Measurements from ENCODE around the gene ALG12. TPM values are rescaled to one million over a fixed set of nuclear protein-coding genes. Genes with fewer than 3 reads are reported as not detected.

Gene ALG12
- total and polyA plus RNA-seq, 2 experiments from 2014 or later = 18.7 to 23.3 TPM

DNA sequence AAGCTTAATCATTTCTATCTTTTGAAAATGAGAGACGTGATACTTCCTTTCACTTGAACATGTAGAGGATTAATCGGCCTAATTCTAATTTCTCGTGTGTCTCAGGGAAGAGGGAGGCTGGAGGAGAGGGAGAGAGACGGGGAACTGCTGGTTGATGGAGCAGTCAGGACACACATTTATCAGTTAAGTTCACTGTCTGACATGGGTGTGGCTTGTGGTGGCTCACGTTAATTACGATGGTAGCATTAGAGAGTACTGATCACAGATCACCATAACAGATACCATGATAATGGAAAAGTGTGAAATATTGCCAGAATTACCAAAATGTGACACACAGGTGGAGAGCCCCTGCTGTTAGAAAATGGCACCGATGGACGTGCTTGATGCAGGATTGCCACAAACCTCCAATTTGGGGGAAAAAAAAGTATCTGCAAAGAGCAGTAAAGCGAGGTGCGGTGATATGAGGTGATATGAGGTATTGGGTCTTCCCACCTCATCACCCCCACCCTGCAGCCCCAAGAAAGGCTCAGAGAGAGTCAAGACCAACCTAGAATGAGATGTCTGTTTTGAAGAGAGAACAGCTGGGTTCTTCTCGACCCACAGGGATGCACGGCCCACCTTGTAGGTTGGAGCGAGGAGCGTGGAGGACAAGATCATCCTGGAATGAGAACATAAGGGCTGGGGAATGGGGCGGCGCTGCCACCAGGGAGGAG lies 44.9 kb downstream of the ALG12 start (continued):
- TF ChIP-seq, protein P1, sequence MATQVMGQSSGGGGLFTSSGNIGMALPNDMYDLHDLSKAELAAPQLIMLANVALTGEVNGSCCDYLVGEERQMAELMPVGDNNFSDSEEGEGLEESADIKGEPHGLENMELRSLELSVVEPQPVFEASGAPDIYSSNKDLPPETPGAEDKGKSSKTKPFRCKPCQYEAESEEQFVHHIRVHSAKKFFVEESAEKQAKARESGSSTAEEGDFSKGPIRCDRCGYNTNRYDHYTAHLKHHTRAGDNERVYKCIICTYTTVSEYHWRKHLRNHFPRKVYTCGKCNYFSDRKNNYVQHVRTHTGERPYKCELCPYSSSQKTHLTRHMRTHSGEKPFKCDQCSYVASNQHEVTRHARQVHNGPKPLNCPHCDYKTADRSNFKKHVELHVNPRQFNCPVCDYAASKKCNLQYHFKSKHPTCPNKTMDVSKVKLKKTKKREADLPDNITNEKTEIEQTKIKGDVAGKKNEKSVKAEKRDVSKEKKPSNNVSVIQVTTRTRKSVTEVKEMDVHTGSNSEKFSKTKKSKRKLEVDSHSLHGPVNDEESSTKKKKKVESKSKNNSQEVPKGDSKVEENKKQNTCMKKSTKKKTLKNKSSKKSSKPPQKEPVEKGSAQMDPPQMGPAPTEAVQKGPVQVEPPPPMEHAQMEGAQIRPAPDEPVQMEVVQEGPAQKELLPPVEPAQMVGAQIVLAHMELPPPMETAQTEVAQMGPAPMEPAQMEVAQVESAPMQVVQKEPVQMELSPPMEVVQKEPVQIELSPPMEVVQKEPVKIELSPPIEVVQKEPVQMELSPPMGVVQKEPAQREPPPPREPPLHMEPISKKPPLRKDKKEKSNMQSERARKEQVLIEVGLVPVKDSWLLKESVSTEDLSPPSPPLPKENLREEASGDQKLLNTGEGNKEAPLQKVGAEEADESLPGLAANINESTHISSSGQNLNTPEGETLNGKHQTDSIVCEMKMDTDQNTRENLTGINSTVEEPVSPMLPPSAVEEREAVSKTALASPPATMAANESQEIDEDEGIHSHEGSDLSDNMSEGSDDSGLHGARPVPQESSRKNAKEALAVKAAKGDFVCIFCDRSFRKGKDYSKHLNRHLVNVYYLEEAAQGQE (IDR thresholded peaks at IDR 0.05; ENCODE audit: unreplicated experiment) = no peak
- TF ChIP-seq NANOG (IDR thresholded peaks at IDR 0.05; ENCODE audit: borderline replicate concordance) (no peak), STAT1 (IDR thresholded peaks at IDR 0.05; ENCODE audit: unreplicated experiment) (no peak)

DNA sequence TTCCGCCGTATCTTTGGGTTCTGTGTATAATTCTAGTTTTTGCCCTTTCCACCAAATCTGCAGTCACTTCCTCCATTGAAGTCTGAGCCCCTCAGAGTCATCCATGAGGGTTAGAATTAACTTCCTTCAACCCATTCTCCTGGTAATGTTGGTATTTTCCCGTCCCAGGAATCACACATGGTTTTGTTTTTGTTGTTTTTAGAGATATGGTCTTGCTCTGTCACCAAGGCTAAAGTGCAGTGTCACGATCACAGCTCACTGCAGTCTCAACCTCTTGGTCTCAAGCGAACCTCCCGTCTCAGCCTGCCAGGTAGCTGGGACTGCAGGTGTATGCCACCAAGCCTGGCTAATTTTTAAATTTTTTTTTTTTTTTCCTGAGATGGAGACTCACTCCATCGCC lies 45.9 kb downstream of the ALG12 start:
- Histone ChIP-seq H4K20me1 (replicated peaks; ENCODE audit: insufficient read depth) (peaks cover 42% of the 10 kb centered on the region), H3K27ac (ENCODE audit: low read depth) (no peak overlapping the region), H3K4me2 (no peak overlapping the region), H2AFZ (no peak overlapping the region), H3K27me3 (ENCODE audit: insufficient read depth) (no peaks in the 10 kb centered on the region), H3K79me2 (replicated peaks; ENCODE audit: insufficient read depth) (peaks cover 95% of the 10 kb centered on the region), H3F3A (replicated peaks; ENCODE audit: low read depth) (no peaks in the 10 kb centered on the region; the same call in 1 of the 2 replicates), H3K4me3 (no peak overlapping the region), H3K9me2 (ENCODE audit: insufficient read depth) (peaks cover 4% of the 10 kb centered on the region; the same call in 1 of the 2 replicates), H3K4me1 (ENCODE audit: insufficient read depth) (peaks cover 2% of the 10 kb centered on the region; the same call in 1 of the 2 replicates), H3K36me3 (ENCODE audit: insufficient read depth) (no peaks in the 10 kb centered on the region)
- H3K4me3 Mint-ChIP-seq = no peak overlapping the region
- no peaks in the 10 kb centered on the region for H3K27me3 Mint-ChIP-seq (ENCODE audit: insufficient read depth, low read depth, poor library complexity)
- H3K9me3 Mint-ChIP-seq = peaks cover 23% of the 10 kb centered on the region
- no peak for TF ChIP-seq POLR2AphosphoS5 (IDR thresholded peaks at IDR 0.05; ENCODE audit: low read depth)
- no peak for TF ChIP-seq ZNF331 (CRISPR knock-in tag; IDR thresholded peaks at IDR 0.05; ENCODE audit: low read depth)
- no peak for TF ChIP-seq ZNF114 (CRISPR knock-in tag; IDR thresholded peaks at IDR 0.05)
- TF ChIP-seq STAT1 (IDR thresholded peaks at IDR 0.05; ENCODE audit: unreplicated experiment) = no peak
- TF ChIP-seq, protein P1 (IDR thresholded peaks at IDR 0.05; ENCODE audit: unreplicated experiment) = no peak
- TF ChIP-seq EZH2phosphoT487 (IDR thresholded peaks at IDR 0.05; ENCODE audit: unreplicated experiment) = no peak
- TF ChIP-seq, protein P2, sequence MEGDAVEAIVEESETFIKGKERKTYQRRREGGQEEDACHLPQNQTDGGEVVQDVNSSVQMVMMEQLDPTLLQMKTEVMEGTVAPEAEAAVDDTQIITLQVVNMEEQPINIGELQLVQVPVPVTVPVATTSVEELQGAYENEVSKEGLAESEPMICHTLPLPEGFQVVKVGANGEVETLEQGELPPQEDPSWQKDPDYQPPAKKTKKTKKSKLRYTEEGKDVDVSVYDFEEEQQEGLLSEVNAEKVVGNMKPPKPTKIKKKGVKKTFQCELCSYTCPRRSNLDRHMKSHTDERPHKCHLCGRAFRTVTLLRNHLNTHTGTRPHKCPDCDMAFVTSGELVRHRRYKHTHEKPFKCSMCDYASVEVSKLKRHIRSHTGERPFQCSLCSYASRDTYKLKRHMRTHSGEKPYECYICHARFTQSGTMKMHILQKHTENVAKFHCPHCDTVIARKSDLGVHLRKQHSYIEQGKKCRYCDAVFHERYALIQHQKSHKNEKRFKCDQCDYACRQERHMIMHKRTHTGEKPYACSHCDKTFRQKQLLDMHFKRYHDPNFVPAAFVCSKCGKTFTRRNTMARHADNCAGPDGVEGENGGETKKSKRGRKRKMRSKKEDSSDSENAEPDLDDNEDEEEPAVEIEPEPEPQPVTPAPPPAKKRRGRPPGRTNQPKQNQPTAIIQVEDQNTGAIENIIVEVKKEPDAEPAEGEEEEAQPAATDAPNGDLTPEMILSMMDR (conservative IDR thresholded peaks at IDR 0.05; ENCODE audit: low read depth in 2 of 2) = no peak
- no peak for TF ChIP-seq EZH2 (IDR thresholded peaks at IDR 0.05; ENCODE audit: low read depth, unreplicated experiment)
- TF ChIP-seq CREB1 (CRISPR knock-in tag; IDR thresholded peaks at IDR 0.05; ENCODE audit: low read depth) = no peak
- peaks cover under 1% of the 10 kb centered on the region; the same call in 1 of the 3 replicates for H3K4me1 Mint-ChIP-seq
- no peak overlapping the region for H3K27ac Mint-ChIP-seq
- ATAC-seq (no peak), DNase-seq (ENCODE audit: low spot score) (no peak)
- peaks cover 55% of the 10 kb centered on the region for H3K36me3 Mint-ChIP-seq (ENCODE audit: low read depth)

Measured in GM23338 (cell line).